Measurements from ENCODE around the gene NR0B1.

The NR0B1 gene

GRCh38 chrX:30270639-30271038 lies 38.6 kb downstream of the NR0B1 start:
- no peak for DNase-seq

GRCh38 chrX:30262763-30263162 lies 46.4 kb downstream of the NR0B1 start:
- no peak for DNase-seq

- DNase-seq, result no peak
These were observed 48.2 kb downstream of the NR0B1 start for GRCh38 chrX:30261012-30261411.

GRCh38 chrX:30259927-30260326 lies 49.3 kb downstream of the NR0B1 start:
- no peak for DNase-seq
